Stimulated activated CD8-positive, alpha-beta memory T cell treated with anti-CD3 and anti-CD28 coated beads, Interleukin-7, amount 100 ng/mL, for 4 hours (primary cell): Measurements from ENCODE around the gene IPO5.
"Not testable (repeated sequence)": the region's sequence is repeated elsewhere in the genome, so short reads cannot be mapped to it uniquely, and the experiment has no call there.

Experiments used
- DNase-seq, 2 donors: peaks; one replicate each; pipeline ENCODE4 v3.0.0-alpha.2; 2020; ENCODE audit warnings: low read depth in 2 of 2

IPO5 gene

DNA sequence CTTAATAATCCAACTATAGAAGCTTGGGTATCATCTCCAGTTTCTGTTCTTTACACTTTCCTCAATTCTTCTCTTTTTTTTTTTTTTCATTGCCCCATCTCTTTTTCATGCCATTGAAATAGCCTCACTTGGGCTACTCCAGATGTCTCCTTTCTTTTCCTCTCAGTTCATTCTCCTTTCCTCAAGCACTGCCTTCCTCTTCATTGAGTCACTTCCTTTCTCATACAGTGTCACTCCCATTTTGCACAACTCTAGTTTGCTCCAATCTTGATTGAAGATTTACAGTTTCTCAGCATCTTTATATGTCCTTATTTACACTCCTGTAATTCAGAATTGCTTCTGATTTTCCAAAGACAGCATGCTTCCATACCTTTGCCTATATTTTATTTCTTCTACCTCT is 61.3 kb downstream of the IPO5 start:
- no peak for DNase-seq

DNA sequence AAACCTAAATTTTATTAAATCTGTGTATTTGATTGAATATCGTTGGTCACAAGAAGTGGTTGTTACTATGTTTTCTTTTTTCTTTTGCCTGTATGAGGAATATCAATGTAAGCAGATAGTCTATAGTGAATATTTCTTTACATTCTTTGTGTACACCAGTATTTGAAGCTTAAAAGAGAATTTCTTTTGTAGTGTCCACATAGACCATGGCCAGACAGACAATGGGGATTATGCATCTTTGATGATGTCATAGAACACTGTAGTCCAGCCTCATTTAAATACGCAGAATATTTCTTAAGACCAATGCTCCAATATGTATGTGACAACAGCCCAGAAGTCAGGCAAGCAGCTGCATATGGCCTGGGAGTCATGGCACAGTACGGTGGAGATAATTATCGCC is 64.8 kb downstream of the IPO5 start:
- no peak for DNase-seq

DNA sequence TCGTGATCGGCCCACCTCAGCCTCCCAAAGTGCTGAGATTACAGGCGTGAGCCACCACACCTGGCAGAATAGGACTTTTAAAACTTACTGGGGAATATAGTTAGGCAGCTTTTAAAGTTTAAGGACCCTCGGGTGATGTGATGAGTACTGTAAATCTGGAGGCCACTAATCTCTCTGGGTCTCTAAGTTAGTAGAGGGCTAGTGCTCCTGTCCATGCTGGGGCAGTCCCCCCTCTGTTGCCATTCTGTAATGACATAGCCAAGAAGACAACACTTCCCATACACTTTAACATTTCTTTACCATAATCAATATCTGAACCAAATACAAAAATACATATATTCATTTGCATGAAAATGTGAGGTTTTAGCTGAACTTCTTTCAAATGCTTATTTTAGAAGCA is 65.7 kb downstream of the IPO5 start:
- DNase-seq: no peak

DNA sequence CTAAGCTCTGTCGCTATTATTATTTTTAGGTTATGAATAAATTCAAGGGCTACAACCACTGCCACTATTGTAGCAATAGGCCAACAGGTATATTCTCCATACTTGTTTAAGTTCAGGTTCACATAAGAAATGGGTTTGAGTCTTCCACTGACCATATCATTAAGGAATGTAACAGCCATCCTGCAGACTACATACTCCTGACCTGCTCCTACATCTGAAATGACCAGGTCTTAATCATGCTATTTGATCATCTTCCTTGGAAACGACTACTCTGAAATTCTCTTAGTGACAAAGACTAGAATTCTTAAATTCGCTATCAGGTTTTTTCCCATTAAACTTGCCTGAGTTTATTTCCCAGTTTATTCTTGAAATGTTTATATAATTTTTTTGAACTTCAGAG is 66.8 kb downstream of the IPO5 start:
- no peak for DNase-seq

DNA sequence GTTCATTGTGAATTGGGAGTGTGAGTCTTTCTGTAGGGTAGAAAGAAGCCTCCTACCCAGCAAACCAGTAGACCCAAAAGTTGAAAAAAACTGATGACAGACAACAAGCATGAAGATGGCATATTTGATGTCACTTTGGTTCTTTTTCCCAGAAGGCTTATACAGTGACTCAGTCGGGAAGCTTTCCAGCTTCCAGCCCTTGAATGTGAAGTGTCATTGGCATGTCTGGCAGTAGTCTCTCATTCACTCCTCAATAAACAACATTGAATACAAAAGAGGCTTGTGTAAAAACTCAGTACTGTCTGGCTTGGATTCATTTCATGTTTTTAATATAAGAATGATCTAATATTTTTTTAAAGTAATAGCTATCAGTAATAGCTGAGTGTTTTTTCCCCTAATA is 68.7 kb downstream of the IPO5 start:
- DNase-seq: no peak

DNA sequence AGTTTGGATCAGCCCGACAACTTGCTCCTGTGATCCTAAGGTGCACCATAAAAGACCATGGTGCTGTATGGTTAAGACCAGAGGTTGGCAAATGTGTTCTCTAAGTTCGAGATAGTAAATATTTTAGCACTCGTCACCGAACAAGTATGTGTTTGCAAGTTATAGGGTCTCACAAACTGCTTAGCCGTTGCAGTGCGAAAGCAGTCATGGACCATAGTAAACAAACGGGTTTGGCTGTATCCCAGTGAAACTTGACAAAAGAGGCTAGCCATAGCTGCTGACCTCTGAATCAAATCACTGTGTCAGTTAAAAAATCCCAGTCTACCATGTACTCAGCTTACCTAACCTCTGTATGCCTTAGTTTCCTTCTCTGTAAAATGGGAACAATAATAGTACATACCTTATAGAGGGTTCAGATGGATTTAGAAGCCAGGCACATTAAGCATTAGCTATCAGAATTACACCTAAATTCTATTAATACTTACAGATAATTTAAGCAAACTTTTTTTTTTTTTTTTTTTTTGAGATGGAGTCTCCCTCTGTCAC is 72.1 kb downstream of the IPO5 start:
- no peak for DNase-seq

DNA sequence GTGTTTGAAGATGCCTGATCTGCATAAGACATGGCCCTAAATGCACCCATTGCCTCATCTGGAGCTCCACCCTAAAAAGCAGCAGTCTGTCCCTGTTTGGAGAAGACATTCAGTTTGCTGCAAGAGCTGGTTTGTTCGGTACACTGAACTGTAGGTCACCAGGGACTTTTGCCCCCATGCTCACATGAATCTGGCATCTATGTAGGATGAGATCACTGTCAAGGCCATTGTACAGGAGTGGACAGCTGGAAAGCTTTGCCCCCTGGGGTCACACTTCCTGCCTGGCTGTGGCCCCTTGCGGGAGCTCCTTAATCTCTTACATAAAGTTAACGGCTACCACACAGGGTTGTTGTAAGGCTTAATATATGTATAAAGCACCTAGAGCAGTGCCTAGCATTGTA is 73.0 kb downstream of the IPO5 start:
- no peak for DNase-seq

DNA sequence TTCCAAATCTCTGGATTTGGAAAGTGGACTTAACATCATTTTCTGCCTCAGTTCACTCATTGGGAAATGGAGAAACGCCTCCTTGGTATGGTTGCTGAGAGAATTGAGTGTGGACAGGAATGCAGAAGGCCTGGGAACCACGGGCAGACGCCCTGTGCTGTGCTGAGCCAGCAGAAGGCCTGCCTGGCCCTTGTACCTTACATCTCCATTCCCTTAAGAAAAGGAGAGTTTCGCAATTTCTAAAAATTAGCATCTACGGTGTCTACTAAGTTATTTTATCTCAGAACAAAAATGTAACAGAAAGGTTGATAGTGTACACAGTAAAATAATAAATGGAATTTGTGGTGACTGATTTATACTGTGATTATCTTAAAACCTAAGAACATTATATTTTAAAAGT is 78.7 kb downstream of the IPO5 start:
- DNase-seq: no peak

DNA sequence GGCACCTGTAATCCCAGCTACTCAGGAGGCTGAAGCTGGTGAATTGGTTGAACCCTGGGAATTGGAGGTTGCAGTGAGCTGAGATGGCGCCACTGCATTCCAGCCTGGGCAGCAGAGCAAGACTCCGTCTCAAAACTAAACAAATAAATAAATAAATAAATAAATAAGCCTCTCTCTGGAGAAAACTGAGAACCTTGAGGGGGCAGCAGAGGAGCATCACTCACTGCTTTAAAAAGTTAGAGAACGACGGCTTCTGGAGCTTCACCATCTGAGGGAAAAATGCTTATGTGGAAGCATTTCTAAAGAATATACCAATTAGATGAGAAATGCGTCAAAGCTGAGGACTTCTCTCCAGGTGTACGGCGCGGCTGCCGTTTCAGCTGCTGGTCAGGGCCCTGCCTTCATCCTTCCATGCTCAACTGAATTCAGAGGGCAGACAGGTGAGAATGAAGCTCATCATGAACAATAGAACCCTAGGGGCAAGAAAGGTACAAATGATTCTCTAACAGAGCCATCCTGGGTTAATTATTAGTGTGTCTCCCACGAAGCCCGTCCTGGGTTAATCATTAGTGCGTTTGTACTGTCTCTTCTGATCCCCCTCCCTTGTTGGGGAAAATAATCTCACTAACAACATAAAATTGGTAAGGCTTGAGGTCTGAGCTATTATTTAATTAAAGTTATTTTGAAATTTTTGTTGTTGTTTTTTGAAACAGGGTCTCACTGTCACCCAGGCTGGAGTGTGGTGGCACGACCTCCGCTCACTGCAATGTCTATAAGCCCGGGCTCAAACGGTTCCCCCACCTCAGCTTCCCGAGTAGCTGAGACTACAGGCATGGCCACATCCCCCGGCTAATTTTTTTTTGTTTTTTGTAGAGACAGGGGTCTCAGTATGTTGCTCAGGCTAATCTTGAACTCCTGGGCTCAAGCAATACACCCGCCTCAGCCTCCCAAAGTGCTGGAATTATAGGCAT is 80.1 kb downstream of the IPO5 start:
- no peak for DNase-seq

DNA sequence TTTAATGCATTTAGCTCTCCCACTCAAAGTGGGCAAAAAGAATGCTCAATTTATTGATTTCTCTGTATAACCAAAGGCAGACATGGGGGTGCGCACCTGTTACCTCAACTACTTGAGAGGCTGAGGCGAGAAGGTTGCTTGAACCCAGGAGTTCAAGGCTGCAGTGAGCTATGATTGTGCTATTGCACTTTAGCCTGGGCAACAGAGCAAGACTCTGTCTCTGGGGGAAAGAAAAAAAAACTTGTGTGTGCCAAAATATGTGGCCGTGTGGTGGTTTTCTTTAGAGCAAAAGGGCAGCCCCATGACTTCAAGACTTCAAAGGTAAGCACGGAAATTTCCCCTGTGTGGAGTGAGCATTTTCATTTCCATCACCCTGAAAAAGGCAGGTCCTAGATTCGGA is 81.9 kb downstream of the IPO5 start:
- DNase-seq: no peak

DNA sequence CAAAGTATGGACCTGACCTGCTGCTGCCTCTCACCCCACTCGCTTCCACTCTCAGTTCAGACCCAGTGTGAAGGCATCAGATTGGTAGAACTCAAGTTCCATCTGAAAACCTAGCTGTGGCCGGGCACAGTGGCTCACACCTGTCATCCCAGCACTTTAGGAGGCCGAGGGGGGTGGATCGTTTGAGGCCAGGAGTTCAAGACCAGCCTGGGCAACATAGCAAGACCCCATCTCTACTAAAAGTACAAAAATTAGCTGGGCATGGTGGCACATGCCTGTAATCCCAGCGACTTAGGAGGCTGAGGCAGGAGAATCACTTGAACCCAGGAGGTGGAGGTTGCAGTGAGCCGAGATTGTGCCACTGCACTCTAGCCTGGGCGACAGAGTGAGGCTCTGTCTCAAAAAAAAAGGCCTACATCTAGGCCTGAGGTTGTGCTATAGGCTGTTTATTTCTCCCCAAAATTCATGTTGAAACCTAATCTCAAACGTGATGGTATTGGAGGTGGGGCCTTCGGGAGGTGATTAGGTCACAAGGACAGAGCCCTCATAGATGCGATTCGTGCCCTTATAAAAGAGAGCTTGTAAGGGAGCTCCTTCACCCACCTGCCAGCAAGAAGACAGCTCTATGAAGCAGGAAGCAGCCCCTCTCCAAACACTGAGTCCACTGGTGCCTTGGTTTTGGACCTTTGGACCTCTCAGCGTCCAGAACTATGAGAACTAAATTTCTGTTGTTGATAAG is 83.3 kb downstream of the IPO5 start:
- not testable (repeated sequence) for DNase-seq

DNA sequence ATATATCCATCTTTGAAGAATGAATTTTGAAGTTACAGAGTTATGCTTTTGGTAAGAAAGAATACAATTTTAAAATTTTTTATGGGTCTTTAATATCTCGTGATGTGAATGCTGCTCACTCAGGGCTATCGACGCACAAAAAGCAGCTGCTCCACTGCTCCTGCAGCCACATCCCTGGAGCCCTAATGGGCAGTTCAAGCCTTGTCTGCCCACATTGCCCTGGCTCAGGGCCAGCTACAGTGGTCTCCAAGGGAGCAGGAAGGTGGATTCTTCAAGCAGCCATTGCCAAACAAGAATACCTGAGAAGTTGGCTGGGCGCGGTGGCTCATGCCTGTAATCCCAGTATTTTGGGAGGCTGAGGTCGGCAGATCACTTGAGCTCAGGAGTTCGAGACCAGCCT is 85.8 kb downstream of the IPO5 start:
- DNase-seq: no peak

DNA sequence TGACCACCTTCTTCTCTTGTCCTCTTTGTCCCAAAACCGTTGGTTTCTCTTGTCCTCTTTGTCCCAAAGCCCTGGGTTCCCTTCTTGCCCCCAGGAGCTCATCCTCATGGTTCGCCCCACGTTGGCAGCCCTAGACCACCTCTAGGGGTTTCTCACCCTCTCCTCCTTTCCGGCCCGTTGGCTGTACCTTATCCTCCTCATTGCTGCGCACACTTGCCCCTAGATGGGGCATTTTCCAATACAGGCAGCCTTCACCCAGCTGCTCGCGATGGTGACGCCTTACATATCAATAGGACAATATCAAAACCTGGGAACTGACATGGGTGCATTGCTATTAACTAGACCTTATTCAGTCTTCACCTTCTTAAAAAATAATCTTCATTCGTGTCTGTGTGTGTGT is 86.5 kb downstream of the IPO5 start:
- DNase-seq: no peak

DNA sequence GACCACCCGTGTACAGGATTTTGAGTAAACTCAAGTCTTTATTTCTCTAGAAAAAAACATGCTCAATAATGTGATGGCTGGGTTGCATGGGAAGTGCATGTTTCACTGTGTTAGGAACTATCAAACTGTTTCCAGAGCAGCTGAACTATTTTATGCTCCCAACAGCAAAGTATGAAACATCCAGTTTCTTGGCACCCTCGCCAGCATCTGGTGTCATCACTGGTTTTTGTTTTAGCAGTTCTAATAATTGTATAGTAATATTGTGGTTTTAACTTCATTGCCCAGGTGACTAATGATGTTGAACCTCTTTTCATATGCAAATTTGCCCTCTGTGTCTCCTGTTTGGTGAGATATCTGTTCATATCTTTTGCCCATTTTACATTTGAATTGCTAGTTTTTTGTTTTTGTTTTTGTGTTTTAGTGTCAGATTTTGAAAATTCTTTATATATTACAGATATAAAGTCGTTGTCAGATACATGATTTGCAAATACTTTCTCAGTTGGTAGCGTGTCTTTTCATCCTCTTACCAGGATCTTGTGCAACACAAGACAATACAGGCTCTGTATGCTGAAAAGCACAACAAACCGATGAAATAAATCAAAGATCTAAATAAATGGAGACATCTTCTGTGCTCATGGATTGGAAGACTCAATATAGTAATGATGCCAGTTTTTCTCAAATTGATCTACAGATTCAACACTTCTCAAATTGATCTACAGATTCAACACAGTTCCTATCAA is 87.8 kb downstream of the IPO5 start:
- no peak for DNase-seq

DNA sequence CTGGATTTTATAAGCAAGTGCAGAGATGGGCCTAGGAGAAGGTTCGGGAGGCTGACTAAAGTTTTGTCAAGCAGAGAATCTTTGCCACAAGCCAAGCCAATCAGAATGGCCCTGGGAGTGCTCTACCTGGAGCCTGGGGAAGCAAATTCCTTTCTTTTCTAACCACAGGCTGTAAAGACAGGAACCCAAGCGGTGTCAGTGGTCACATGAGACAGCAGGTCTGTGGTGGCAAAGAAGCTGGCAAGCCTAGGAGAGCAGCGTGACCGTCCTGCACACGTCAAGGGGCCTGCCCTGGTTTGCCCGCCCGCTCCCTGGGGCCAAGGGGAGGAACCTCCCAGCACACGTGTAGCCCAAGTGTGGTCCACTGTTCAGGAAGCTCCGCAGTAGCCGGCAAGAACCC is 90.8 kb downstream of the IPO5 start:
- no peak for DNase-seq

DNA sequence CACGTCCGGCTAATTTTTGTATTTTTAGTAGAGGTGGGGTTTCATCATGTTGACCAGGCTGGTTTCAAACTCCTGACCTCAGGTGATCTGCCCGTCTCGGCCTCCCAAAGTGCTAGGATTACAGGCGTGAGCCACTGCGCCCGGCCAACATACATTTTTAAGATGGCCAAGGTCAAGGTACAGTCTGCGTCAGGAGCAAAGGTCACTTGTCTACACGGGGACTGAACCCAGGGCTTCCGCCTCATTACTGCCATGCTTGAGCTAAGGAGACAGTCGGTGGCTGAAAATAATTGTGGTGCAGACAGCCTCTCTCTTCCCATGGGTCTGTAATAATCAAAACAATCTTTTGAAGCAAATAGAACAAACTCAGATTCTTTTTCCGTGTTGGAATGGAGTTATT is 94.3 kb downstream of the IPO5 start:
- DNase-seq: not testable (repeated sequence)

DNA sequence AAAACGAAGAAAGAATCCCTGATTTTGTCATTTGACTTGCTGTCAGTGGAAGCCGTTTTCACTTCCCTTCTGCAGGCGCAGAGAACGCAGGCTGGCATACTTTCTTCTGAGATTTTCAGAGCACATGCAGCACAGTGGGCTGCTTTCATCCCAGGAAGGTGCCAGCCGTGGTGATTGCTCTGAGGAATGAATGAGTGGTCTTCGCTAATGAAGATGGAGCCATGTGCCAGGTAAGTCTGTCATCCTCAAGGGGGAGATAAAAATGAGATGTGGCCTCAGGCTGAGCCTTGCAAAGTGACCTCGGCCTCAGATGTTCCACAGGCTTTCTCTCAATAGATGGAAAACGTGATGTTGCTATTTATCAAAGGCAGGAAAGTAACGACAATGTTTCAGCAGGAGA is 94.8 kb downstream of the IPO5 start:
- DNase-seq: no peak

DNA sequence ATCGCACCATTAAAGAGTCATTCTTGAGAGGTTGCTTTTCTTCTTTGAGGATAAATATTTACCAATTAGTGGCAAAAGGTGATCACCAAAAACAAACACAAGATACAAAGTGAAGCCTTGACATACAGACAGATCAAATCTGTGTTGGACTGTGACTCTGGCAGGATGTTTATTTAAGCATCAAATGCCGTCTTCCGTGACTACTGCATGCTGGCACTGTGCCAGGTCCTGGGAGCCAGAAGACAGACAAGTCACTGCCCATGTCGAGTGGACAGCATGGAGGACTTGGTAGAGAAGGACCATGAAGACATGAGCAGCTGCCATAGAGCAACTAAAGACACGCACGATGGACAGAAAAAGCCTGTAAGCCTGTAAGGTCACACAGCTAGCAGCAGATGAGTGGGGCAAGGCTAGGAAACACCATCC is 96.6 kb downstream of the IPO5 start:
- DNase-seq: no peak

DNA sequence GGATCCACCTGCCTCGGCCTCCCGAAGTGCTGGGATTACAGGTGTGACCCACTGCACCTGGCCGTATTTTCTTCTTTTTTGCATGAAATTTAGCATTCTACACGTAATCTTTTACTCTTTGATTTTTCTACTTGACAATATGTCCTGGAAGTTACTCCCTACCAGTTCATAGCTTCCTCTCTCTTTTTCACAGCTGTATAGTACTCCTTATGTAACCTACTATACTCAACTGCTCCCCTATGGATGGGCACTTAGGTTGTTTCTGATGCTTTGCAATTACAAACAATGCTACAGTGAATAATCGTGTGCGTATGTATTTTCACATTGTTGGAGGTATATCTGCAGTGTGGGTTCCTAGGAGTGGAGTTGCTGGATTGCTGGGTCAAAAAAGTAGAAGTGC is 98.9 kb downstream of the IPO5 start:
- no peak for DNase-seq

DNA sequence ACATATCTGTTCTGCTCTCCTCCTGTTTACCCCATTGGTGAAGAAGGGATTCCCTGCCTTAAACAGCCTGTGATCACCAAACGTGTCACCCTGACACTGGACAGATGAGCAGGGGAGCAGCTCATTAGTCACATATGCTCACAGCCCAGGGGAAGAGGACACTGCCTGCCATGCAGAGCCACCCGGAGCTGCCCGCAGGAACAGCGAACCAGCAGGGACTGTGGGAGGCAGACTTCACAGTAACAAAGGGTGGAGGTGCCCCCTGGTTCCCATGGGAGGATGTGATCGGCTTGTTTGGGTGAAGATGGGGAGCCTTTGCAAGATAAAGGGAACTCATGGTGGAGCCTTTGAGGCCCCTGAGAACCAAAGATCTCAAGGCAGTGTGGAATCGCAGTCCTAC is 100.8 kb downstream of the IPO5 start:
- DNase-seq: no peak

DNA sequence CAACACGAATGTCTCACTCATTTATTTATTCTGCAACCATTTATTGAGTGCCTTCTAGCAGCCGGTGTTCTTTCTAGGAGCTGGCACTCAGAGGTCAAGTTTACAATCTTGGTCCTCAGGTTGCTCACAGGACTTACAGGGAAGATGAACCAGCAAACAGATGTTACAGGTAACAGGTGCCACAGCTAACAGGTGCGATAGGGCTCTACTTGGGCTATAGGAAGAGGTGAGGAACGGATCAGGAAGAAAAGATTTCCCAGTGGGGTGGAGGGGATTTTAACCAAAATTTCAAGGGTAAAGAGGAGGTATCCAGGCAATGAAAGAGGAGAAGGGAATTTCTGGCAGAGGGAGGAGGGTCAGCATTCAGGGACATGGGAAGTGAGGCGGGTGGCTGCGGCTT is 102.1 kb downstream of the IPO5 start:
- DNase-seq: no peak

DNA sequence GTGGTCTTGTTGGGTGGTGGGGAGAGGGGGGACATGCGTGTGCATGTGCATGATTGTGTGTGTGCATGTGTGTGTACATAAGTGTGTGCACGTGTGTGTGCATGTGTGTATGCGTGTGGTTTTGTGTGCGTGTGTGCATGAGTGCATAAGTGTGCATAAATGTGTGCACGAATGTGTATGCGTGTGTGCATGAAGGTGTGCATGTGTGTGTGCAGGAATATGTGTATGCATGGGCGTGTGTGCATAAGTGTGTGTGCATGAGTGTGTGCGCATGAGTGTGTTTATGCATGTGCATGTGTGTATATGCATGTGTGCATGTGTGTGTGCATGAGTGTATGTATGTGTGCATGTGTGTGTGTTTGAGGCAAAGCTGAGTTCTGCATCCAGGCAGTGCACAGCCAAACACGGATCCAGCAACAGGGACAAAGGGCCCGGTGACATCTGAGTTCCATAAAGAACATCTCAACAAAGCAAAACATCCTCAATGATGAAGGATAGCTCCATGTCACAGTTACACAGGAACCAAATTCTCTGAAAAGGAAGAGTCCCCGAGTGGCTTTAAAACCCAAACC is 103.5 kb downstream of the IPO5 start:
- DNase-seq: no peak
